ENCODE measurements around the gene PTGIS.

- TF ChIP-seq CTCF (IDR thresholded peaks at IDR 0.05) (no peak), ZFX (IDR thresholded peaks at IDR 0.05; ENCODE audit: borderline replicate concordance) (no peak)
Measured at GRCh38 chr20:49460131-49460530, 107.8 kb downstream of the PTGIS start.

Data from 22Rv1 (cell line).